ENCODE data around the gene CPEB3.

DNA sequence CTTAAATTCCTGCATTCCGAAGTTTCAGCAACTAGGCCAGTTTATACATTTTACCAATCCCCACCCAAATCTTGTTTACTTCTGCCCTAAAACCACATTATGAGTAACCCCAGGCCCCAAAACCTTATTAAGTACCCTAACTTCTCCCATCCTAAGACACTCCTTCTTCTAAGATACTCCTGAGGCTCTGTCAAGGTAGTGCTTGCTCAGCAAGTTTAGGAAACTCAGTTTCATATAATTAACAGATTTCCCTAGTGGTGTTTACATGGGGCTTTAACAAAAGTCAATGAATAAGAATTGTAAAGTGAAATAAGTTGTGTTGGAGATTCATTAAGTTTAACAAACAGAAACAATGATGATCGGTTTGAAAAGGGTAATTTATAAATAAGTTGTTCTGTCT, 77.8 kb downstream of the CPEB3 start:
- TF ChIP-seq POLR2A (IDR thresholded peaks at IDR 0.05; ENCODE audit: low read length) = no peak
- no peak for TF ChIP-seq GATA1 (IDR thresholded peaks at IDR 0.05; ENCODE audit: low read depth, low read length)
